GM19023 (cell line): ENCODE data around the gene COL1A2.

Experiments
- ATAC-seq: cut with Tn5 transposase; IDR thresholded peaks from one replicate; pipeline ENCODE4 v1.9.1; 2021; ENCODE audit warnings: mild to moderate bottlenecking, moderate library complexity; ENCODE audit not compliant: unreplicated experiment

Gene COL1A2

GRCh38 chr7:94432281-94432670 is 37.6 kb downstream of the COL1A2 start:
- ATAC-seq: no peak

DNA sequence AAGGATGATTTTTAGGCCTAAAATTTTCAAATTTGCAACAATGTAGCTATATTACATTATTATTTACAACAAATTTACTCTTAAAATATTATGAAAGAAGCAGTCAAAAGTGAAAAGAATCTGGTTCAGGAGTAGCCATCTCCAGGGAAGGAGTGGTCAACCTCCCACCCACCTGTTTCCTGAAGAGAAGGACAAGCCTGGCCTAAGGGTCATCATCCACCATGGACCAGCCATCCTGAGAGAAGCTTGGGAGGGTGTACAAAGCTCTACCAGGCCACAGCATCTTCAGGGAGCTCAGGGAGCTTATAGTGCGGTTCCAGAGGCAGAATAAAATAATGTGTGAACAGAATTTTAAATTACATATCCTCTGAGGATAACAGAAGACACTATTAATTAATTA is 38.1 kb downstream of the COL1A2 start:
- ATAC-seq: no peak

DNA sequence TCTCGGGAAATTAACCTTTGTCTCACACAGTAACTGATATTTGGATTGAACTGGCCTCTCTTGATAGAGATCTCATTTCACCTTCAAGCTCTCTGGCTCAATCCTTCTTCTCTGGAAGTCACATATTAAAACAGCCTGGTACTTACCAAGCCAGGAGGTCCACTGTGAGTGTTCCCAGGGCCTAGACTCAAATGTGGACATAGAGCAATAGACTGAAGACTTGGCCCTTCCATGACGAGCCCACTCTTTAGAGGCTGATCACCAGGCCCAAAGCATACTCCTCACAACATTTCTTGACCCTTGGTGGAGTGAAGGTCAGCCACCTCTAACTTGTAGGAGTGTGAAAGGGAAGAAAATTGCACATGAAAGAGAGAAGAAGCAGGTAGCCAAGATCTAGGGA is 38.5 kb downstream of the COL1A2 start:
- no peak for ATAC-seq

DNA sequence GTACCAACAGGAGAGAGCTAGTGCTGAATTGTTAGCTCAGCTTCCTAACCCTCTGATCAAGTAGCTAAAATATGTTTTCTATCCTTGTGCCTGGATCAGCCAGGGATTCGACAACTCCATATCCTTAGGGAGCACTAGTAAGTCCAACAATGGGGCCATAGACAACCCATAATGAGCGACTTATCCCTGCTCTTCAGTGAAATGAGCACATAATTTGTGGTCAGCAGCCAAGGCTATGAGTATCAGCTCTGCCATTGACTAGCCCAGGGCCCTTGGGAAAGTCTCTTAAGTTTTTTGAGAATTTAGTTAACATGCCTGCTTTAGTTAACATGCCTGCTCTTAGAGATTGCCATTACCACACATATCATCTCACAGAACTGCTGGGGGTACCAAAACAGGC is 39.3 kb downstream of the COL1A2 start:
- no peak for ATAC-seq

DNA sequence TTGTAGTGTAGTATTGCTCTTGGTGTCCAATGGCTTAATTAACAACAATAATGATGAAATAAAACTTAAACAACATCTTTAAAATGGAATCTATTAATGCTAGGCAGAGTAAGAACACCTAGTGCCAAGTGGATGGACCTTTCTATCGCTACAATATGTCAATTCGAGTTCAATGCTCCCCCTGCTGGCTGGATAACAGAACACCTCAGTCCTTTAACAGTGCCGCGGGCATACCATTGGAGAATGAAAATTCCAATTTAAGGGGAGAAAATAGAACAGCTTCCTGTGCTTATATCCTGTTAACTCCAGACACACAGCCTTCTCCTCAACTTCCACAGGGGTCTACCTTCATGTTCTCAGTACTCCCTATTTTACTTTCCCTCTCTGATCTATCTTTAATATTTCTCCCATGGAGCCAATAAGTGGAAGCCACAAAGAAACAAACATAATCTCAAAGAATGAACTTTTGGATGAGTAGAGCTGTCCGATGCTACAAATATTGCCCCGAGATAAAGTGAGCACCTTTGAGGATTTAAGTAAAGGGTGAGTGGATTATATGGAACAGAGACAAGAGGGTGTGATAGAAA is 41.4 kb downstream of the COL1A2 start:
- ATAC-seq: peak; percentile 95

- no peak for ATAC-seq
Measured at GRCh38 chr7:94436700-94437099, 42.0 kb downstream of the COL1A2 start.

GRCh38 chr7:94439893-94440381 is 45.2 kb downstream of the COL1A2 start:
- no peak for ATAC-seq

- no peak for ATAC-seq
Measured at GRCh38 chr7:94440451-94441039, 45.9 kb downstream of the COL1A2 start.

GRCh38 chr7:94441138-94441537 is 46.4 kb downstream of the COL1A2 start:
- ATAC-seq: no peak

- ATAC-seq: no peak
Measured at GRCh38 chr7:94442639-94443038, 47.9 kb downstream of the COL1A2 start.

- no peak for ATAC-seq
Measured at GRCh38 chr7:94444813-94445212, 50.1 kb downstream of the COL1A2 start.

- ATAC-seq: no peak
Measured at GRCh38 chr7:94445696-94446194, 51.0 kb downstream of the COL1A2 start.

DNA sequence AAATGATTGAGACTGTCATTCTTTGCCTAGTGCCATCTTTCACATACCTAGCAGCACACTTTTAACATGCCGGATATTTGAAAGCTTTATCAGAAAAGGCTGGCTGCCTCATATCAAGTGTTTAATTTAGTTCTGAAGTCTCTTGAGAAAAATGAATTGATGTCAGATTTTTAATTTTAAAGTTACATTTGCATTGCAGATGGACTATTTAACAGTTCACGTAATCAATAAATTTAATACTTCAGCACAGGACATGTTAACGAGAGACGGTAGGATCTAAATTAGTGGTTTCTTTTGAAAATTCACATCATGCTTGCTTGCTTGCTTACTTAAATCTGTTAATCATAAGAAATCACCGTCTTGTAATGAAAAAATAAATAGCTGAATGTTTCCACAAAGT is 51.6 kb downstream of the COL1A2 start:
- no peak for ATAC-seq

GRCh38 chr7:94449151-94449725 is 54.5 kb downstream of the COL1A2 start:
- ATAC-seq: no peak

DNA sequence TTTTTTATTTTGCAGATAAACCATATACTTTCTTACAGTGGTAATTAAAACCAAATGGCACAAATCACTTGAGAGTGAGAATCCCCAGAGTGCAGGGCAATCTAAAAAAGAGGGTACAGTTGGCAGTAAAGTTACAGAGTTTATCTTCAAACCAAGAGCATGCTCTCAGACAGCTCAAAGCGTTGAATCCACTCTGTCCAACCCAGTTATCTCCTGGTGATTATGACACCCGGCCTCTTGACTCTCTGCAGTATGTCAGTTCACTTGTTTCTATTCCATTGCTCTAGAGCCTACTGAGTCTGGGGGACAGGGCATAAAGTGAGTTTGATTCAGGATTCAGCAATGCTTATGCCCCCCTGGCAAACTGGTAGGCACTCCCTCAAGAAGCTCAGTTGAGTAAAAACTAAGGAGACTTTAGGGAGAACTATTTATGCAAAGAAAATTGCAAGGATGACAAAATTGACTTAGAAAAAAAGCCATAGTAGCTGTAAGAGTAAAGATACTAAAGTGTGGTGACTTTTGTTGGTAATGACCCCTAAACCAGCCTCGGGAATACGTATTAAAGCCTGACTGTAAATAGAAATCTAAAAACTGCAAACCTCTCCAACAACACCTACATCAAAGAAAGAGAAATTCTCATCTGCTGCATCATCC is 55.5 kb downstream of the COL1A2 start:
- no peak for ATAC-seq

- ATAC-seq: no peak
Measured at GRCh38 chr7:94451187-94451586, 56.5 kb downstream of the COL1A2 start.

- ATAC-seq: no peak
Measured at GRCh38 chr7:94452239-94452638, 57.5 kb downstream of the COL1A2 start.

- no peak for ATAC-seq
Measured at GRCh38 chr7:94453898-94454297, 59.2 kb downstream of the COL1A2 start.

DNA sequence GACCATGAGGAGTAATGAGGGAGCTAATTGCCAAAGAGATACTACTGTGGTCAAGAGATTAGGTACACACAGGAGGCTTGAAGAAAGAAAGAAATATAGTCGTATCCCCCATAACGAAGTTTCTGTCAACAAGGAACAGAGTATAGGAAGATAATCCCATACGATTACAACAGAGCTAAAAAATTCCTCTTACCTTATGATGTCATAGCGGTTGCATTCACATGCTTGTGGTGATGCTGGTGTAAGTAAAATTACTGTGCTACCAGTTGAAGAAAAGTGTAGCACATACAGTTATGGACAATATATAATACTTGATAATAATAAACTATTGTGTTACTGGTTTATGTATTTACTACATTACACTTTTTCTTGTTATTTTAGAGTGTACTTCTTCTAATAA is 63.3 kb downstream of the COL1A2 start:
- no peak for ATAC-seq

GRCh38 chr7:94466516-94466915 is 71.8 kb downstream of the COL1A2 start:
- no peak for ATAC-seq

DNA sequence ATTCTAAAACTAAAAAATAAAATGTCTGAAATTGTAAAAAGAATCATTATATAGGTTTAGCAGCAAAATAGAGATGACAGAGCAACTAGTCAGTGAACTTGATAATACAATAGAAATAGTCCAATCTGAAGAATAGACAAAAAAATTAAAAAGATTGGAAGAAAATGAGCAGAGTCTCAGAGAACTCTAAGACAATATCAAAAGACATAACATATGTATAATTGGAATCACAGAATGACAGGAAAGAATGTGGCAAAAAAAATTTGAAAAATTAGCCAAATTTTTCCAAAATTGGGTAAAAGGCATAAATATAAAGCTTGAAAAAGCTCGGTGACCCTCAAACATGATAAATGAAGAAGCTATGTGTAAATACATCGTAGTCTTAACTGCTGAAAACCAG is 76.9 kb downstream of the COL1A2 start:
- no peak for ATAC-seq

- no peak for ATAC-seq
Measured at GRCh38 chr7:94472608-94473007, 77.9 kb downstream of the COL1A2 start.
